LNCAP (cell line): ENCODE results near the gene ATP10D.

Experiments
- TF ChIP-seq, protein P1 (sequence below): fragments of 450-650 bp; IDR thresholded peaks from 2 replicates; pipeline ENCODE4 v1.5.1; 2017; ENCODE audit warnings: mild to moderate bottlenecking

ATP10D gene

GRCh38 chr4:47475411-47475810 lies 9.7 kb upstream of the ATP10D start:
- TF ChIP-seq, protein P1, sequence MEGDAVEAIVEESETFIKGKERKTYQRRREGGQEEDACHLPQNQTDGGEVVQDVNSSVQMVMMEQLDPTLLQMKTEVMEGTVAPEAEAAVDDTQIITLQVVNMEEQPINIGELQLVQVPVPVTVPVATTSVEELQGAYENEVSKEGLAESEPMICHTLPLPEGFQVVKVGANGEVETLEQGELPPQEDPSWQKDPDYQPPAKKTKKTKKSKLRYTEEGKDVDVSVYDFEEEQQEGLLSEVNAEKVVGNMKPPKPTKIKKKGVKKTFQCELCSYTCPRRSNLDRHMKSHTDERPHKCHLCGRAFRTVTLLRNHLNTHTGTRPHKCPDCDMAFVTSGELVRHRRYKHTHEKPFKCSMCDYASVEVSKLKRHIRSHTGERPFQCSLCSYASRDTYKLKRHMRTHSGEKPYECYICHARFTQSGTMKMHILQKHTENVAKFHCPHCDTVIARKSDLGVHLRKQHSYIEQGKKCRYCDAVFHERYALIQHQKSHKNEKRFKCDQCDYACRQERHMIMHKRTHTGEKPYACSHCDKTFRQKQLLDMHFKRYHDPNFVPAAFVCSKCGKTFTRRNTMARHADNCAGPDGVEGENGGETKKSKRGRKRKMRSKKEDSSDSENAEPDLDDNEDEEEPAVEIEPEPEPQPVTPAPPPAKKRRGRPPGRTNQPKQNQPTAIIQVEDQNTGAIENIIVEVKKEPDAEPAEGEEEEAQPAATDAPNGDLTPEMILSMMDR: no peak

DNA sequence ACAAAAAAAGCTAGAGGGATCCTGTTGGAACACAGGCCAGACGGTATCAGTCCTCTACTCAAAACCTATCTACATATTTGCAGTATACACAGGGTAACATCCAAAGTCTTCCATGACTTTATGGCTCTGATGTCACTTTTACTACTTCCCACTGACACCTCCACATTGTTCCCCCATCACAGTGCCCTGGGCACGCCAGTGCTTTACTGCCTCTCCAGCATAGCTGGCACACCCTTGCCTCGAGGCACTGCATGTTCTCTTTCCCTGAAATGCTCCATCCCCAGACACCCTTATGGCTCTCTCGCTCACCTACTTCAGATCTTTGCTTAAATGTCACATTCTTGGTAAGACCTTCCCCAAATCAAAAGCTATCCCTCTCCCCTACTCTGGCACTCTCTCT lies 6.3 kb upstream of the ATP10D start:
- TF ChIP-seq, protein P1: no peak

DNA sequence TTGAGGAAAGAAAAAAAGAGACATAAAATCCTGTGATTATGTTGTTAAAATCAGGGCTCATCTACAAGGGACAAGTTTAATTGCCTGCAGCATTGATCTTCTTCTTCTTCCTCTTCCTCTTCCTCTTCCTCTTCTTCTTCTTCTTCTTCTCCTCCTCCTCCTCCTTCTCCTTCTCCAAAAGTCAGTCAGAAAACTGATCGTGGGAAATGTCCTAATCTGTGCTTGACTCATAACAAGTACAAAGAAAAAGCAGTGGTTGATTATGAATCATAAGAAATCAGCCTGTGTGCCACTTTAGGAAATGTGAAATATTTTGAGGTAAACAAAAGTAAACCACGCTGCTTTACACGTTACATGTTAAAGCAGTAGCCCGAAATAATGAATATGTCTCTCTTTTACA lies 2.7 kb upstream of the ATP10D start:
- TF ChIP-seq, protein P1: no peak

GRCh38 chr4:47483745-47484144 lies 1.3 kb upstream of the ATP10D start:
- TF ChIP-seq, protein P1: no peak

- TF ChIP-seq, protein P1: no peak
Observed at GRCh38 chr4:47484168-47484567, 907 bp upstream of the ATP10D start.

DNA sequence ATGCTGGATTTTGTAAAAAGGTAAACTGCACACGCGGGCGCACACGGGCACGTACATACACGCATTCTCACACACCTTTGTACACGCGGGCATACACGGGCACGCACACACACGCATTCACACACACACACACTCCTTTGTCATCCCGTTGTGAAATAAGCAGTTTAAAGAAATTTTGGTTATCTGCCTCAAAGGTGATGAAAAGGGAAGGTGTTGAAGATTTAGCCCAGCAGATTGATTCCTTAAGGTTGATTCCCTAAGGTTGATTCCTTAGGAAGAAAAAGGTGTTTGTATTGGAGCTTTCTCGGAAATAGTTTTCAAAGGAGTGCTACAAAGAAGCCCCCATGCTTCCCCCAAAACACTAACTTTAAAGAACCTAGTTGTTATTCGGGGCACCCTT lies 693 bp downstream of the ATP10D start:
- TF ChIP-seq, protein P1: no peak

GRCh38 chr4:47486231-47486673 lies 1.2 kb downstream of the ATP10D start:
- TF ChIP-seq, protein P1: no peak

GRCh38 chr4:47488706-47489105 lies 3.6 kb downstream of the ATP10D start:
- TF ChIP-seq, protein P1: no peak
